PC-9 (cell line): ENCODE measurements around the gene TTC17.
"Not testable (repeated sequence)": the region's sequence is repeated elsewhere in the genome, so short reads cannot be mapped to it uniquely, and the experiment has no call there.

Experiments
- CTCF ChIP-seq: fragments of 200-600 bp; sonication (generic); conservative IDR thresholded peaks from 2 replicates; pipeline ENCODE4 v1.6.1; 2017; ENCODE audit warnings: mixed run types, antibody characterized with exemption, mild to moderate bottlenecking, moderate library complexity
- EZH2 ChIP-seq: fragments of 200-600 bp; sonication (generic); IDR thresholded peaks from 2 replicates; pipeline ENCODE4 v1.8.0; 2017; ENCODE audit warnings: antibody characterized with exemption, low read depth

- not testable (repeated sequence) for TF ChIP-seq CTCF, EZH2
Observed at GRCh38 chr11:43477491-43477890, 118.8 kb downstream of the TTC17 start.
